ENCODE data around the gene ANP32A.

GRCh38 chr15:68775236-68775577, 45.5 kb downstream of the ANP32A start:
- TF ChIP-seq CTCF (optimal IDR thresholded peaks at IDR 0.05 in 1 of 3, IDR thresholded peaks at IDR 0.05 in 1 of 3, conservative IDR thresholded peaks at IDR 0.05 in 1 of 3; ENCODE audit: extremely low read depth in 1 of 3, insufficient read depth in 2 of 3, low read length in 3 of 3) (no peak), EZH2 (IDR thresholded peaks at IDR 0.05; ENCODE audit: low read length) (no peak)
